Activated CD8-positive, alpha-beta T cell treated with anti-CD3 and anti-CD28 coated beads for 36 hours (primary cell): Measurements from ENCODE around the gene STK32C. TPM values are rescaled to one million over a fixed set of nuclear protein-coding genes. Genes with fewer than 3 reads are reported as not detected.

Source experiments
- ATAC-seq: fragments of 200-7000 bp; cut with Tn5 transposase; one replicate; pipeline ENCODE4 v1.10.0; 2021; ENCODE audit warnings: mild to moderate bottlenecking, moderate library complexity
- CTCF ChIA-PET: fragments of 350-600 bp; sonication (Branson Sonifier 250); formaldehyde crosslinking; loops from one replicate; lab custom pipeline; 2021; ENCODE audit warnings: antibody characterized with exemption; lab: Charles Lee
- POLR2A ChIA-PET: fragments of 350-600 bp; sonication (Branson Sonifier 250); formaldehyde crosslinking; loops from one replicate; lab custom pipeline; 2021; ENCODE audit warnings: antibody characterized with exemption; lab: Charles Lee
- DNase-seq: peaks from one replicate; pipeline ENCODE4 v3.0.0-alpha.2; 2020
- H3K27ac Mint-ChIP-seq: one replicate; pipeline ENCODE4 v1.8.0; 2021; ENCODE audit warnings: mild to moderate bottlenecking, mixed read lengths
- H3K27me3 Mint-ChIP-seq: one replicate; pipeline ENCODE4 v1.8.0; 2021; ENCODE audit warnings: mixed read lengths
- H3K36me3 Mint-ChIP-seq: one replicate; pipeline ENCODE4 v1.8.0; 2021; ENCODE audit warnings: low read depth, mixed read lengths
- H3K4me1 Mint-ChIP-seq: one replicate; pipeline ENCODE4 v1.8.0; 2021; ENCODE audit warnings: low read depth, mixed read lengths
- H3K4me3 Mint-ChIP-seq: one replicate; pipeline ENCODE4 v1.8.0; 2021; ENCODE audit warnings: mild to moderate bottlenecking, moderate library complexity, mixed read lengths
- H3K9me3 Mint-ChIP-seq: one replicate; pipeline ENCODE4 v1.8.0; 2021; ENCODE audit warnings: mixed read lengths
- CTCF ChIP-seq: fragments of 200-600 bp; IDR thresholded peaks from one replicate; pipeline ENCODE4 v1.8.0; 2022; ENCODE audit warnings: antibody characterized with exemption, mild to moderate bottlenecking
- intact Hi-C: fragments of 100-400 bp; cut with micrococcal nuclease; formaldehyde crosslinking; loops from one replicate; pipeline ENCODE4 v1.10.0; 2022
- total RNA-seq, 2 experiments: library from RNA; stranded (reverse); gene quantifications; one replicate each; pipeline ENCODE4 v1.2.3, GENCODE V29; 2021

Gene STK32C
- total RNA-seq, 2 experiments from 2014 or later = 29.3 to 31.4 TPM

DNA sequence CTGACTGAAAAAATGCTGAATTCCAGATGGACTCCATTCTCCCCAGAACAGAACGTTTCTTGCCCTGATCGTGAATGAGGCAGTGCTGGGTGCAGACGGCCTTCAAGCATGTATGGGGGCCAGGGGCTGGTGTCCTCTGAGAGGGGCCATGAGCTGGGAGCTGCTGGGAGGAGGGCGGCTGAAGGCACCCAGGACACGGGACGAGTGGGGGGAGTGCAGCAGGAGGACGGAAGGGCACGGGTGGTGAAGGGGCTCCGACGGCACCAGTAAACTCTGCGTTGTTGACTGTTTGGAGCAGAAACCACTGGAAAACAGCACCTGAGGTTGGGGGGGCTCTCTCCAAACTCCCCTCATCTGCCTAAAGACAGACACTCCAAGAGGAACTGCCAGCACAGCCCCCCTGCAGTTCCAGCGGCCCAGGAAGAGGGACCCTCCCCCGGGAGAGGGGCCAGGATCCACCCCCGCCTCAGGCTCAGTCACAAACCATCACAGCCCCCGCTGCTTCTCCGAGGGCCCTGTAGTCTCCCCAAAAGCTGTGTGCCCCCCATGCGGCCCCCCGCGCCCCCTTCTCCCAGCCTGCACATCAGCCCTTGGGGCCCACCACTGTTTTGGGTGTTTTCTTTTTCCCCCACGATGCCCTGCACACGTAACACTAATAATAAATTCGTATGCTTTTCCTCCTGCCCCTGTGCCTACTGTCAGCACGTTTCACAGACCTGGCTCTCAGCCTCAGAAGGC, 65.5 kb downstream of the STK32C start:
- H3K9me3 Mint-ChIP-seq = no peaks in the 10 kb centered on the region
- no peaks in the 10 kb centered on the region for H3K4me1 Mint-ChIP-seq
- CTCF ChIA-PET = no interaction called here
- no peaks in the 10 kb centered on the region for H3K27me3 Mint-ChIP-seq
- H3K4me3 Mint-ChIP-seq = no peak overlapping the region
- no peaks in the 10 kb centered on the region for H3K36me3 Mint-ChIP-seq
- no peak for TF ChIP-seq CTCF
- POLR2A ChIA-PET = no interaction called here
- intact Hi-C loops = no loop called here
- ATAC-seq (no peak), DNase-seq (no peak)
- no peak overlapping the region for H3K27ac Mint-ChIP-seq

DNA sequence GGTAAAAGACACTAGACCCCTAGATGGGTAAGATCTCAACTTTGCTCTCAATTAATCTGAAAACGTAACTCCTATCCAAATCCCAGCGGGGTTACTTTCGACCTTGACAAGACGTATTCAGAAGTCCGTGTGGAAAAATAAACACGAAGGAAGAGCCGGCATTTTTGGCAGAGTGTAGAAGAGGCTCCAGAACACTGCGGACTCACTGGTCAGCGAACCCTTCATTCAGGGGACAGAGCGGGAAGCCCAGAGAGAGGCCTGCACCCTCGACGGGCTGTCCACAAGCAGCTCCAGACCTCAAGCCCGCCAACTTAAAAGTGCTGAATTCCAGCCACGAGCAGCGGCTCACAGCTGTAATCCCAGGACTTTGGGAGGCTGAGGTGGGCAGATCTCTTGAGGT, 66.3 kb downstream of the STK32C start:
- Mint-ChIP-seq H3K27me3 (no peaks in the 10 kb centered on the region), H3K36me3 (no peaks in the 10 kb centered on the region), H3K4me3 (no peak overlapping the region), H3K9me3 (no peaks in the 10 kb centered on the region), H3K4me1 (no peaks in the 10 kb centered on the region), H3K27ac (no peak overlapping the region)
- intact Hi-C loops = no loop called here
- DNase-seq = no peak
- POLR2A ChIA-PET = no interaction called here
- CTCF ChIA-PET = no interaction called here
- no peak for TF ChIP-seq CTCF
- ATAC-seq = no peak

- ATAC-seq (no peak), DNase-seq (no peak)
- H3K36me3 Mint-ChIP-seq = no peaks in the 10 kb centered on the region
- H3K4me1 Mint-ChIP-seq = no peaks in the 10 kb centered on the region
- H3K27me3 Mint-ChIP-seq = no peaks in the 10 kb centered on the region
- no peak overlapping the region for H3K27ac Mint-ChIP-seq
- POLR2A ChIA-PET = no interaction called here
- TF ChIP-seq CTCF = no peak
- CTCF ChIA-PET = no interaction called here
- no peak overlapping the region for H3K4me3 Mint-ChIP-seq
- H3K9me3 Mint-ChIP-seq = no peaks in the 10 kb centered on the region
- intact Hi-C loops = no loop called here
Observed at GRCh38 chr10:132241086-132241485, 66.7 kb downstream of the STK32C start.

- ChIA-PET CTCF (no interaction called here), POLR2A (interaction anchor here (1.2 kb wide), 1 partner anchor 21 kb away, joined by 4 read pairs; no protein-coding TSS in a partner anchor)
- Mint-ChIP-seq H3K27ac (no peak overlapping the region), H3K4me3 (no peak overlapping the region), H3K4me1 (no peaks in the 10 kb centered on the region), H3K9me3 (no peaks in the 10 kb centered on the region), H3K27me3 (no peaks in the 10 kb centered on the region), H3K36me3 (no peaks in the 10 kb centered on the region)
- DNase-seq (no peak), ATAC-seq (no peak)
- no peak for TF ChIP-seq CTCF
- intact Hi-C loops = no loop called here
Observed at GRCh38 chr10:132240581-132240980, 67.2 kb downstream of the STK32C start.

DNA sequence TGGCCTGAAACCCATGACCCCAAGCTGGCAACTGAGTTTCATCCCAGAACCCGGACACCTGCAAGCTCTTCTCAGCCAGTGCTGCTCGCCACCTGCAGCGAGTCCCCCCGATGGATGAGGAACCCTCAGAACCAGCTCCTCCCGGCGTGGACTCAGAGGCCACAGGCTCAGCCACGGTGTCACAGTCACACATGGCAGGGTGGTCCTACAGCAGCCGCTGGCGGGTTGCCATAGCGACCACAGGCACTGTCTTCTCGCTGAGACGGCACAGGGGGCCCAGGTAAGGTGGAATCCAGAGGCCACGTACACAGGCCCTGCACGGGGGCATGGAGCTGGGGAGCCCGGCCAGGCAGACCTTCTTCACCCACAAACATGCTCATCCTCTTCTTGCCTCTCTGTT, 67.6 kb downstream of the STK32C start:
- no peaks in the 10 kb centered on the region for H3K9me3 Mint-ChIP-seq

More for the DNA sequence above, 67.6 kb downstream of the STK32C start:
- Mint-ChIP-seq H3K27ac (no peak overlapping the region), H3K4me1 (no peaks in the 10 kb centered on the region), H3K27me3 (no peaks in the 10 kb centered on the region), H3K4me3 (no peak overlapping the region), H3K36me3 (no peaks in the 10 kb centered on the region)
- ChIA-PET POLR2A (interaction anchor here (1.2 kb wide), 1 partner anchor 21 kb away, joined by 4 read pairs; no protein-coding TSS in a partner anchor), CTCF (no interaction called here)
- intact Hi-C loops = no loop called here
- DNase-seq (no peak), ATAC-seq (no peak)
- no peak for TF ChIP-seq CTCF
